Stimulated activated CD8-positive, alpha-beta memory T cell treated with anti-CD3 and anti-CD28 coated beads, Interleukin-4, amount 100 ng/mL, for 1 hour (primary cell): Measurements from ENCODE around the gene NANP.

Source experiments
- DNase-seq, 2 donors: peaks; one replicate each; pipeline ENCODE4 v3.0.0-alpha.2; 2020; ENCODE audit warnings: low read depth in 2 of 2, low spot score in 1 of 2

Gene NANP

DNA sequence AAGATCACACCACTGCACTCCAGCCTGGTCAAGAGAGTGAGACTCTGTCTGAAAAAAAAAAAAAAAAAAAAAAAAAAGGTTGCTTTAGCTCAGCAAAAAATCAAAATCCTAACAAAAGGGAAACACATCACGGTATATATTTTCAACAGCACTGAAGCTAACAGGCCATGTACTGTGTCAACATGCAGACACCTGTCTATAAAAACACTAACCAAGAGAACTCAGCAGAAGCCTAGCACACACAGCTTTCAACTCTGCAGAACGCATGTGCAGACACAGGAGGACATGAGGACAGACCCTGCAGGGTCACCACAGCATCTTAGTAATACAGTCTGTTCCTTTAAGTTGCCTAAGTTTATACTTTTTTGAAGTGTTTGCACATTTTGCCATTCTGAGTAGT lies 52.0 kb downstream of the NANP start:
- no peak for DNase-seq

DNA sequence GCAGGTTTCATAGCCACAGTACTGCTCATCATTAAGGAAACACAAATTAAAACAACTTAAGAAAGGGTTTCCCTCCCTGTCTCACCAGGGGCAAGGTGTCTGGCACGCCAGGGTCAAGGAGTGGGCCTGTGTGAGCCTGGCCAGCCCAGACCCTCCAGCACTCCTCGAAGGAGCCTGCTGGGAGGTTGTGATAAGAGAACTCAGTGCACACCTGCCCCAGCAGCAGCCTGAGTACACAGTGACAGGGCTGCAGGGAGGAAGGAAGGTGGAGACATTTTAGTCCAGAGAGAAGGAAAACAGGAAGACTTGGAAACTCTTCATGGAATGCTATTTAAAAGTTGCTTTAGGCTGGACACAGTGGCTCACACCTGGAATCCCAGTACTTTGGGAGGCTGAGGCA lies 52.6 kb downstream of the NANP start:
- DNase-seq: no peak

DNA sequence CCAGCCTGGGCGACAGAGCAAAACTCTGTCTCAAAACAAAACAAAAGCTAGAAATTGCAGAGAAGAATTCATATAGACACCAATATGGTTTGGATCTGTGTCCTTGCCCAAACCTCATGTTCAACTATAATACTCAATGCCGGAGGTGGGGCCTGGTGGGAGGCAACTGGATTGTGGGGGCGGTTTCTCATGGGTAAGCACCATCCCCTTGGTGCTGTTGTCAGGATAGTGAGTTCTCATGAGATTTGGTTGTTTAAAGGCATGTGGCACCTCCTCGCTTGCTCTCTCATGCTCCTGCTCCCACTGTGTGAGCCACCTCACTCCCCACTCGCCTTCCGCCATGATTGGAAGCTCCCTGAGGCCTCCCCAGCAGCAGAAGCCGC lies 53.7 kb downstream of the NANP start:
- DNase-seq: no peak

DNA sequence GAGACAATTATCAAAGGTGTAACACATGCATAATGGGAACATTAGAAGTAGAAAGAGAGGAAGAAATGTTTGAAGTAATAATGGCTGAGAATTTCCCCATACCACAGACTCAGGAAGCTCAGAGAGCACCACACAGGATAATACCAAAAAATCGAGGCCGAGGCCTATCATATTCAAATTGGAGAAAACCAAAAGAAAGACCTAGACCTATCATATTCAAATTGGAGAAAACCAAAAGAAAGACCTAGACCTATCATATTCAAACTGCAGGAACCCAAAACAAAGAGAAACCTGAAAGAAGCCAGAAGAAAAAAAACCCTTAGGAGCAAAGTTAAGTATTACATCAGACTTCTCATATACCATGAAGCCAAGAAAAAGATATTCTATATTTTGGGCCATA lies 56.5 kb downstream of the NANP start:
- no peak for DNase-seq

DNA sequence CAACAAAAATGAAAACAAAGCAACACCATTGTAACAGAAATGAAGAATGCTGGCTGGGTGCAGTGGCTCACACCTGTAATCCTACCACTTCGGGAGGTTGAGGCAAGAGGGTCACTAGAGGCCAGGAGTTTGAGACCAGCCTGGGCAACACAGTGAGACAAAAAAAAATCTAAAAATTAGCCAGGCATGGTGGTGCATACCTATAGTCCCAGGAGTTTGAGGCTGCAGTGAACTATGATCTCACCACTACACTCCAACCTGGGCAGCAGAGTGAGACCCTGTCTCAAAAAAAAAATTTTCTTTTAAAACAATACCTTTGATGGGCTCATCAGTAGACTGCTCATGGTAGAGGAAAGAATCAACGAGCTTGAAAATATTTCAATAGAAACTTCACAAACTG lies 57.0 kb downstream of the NANP start:
- no peak for DNase-seq

DNA sequence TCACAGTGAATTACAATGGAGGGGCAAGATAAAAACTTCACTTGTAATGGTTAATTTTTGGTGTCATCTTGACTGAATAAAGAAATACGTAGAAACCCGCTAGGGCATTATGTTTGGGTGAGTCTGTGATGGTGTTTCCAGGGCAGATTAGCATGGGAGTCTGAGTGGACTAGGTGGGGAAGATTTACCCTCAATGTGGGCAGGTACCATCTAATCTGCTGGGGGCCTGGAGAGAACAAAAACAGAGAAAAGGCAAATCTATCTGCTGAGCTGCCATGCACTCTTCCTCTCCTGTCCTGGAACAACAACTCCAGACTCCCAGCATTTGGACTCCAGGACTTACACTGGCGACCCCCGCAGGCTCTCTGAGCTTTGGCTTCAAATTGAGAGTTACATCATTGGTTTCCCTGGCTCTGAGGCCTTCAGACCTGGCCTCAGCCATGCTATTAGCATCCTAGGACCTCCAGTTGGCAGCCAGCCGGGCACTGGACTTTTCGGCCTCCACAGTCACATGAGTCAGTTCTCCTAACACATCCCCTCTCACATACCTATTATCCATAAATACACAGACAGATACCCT lies 58.1 kb downstream of the NANP start:
- DNase-seq: no peak

DNA sequence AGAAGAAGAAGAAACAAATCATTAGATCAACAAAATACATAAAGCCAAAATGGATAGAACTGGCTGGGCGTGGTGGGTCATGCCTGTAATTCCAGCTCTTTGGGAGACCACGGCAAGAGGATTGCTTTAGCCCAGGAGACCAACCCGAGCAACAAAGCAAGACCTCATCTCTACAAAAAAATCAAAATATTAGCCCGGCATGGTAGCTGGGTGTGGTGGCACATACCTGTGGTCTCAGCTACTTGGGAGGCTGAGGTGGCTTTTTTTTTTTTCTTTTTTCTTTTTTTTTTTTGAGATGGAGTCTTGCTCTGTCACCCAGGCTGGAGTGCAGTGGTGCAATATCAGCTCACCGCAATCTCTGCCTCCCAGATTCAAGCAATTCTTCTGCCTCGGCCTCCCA lies 59.9 kb downstream of the NANP start:
- DNase-seq: no peak

DNA sequence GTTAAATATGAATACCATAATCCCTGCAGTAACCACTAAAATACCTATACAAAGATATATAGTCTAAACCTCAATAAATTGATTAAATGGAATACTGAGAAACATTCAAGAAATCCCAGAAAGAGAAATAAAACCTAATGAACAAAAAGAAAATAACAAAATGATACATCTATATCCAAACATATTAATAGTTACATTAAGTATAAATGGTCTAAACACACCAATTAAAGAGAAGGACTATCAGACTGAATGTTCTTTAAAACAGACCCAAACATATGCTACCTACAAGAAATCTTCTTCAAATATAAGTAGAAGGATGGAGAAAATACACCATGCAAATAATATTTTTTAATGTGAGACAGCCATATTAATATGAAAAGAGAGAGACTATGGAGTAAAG lies 60.5 kb downstream of the NANP start:
- no peak for DNase-seq
